VCaP (cell line): ENCODE results near the gene DCP1A.

Experiments
- H3K27ac ChIP-seq: fragments of 450-650 bp; 2 replicates; pipeline ENCODE4 v1.5.1; 2017
- TF ChIP-seq, protein P1 (sequence below): fragments of 450-650 bp; conservative IDR thresholded peaks from 2 replicates; pipeline ENCODE4 v1.5.1; 2017; ENCODE audit warnings: mild to moderate bottlenecking, moderate library complexity

Gene DCP1A

DNA sequence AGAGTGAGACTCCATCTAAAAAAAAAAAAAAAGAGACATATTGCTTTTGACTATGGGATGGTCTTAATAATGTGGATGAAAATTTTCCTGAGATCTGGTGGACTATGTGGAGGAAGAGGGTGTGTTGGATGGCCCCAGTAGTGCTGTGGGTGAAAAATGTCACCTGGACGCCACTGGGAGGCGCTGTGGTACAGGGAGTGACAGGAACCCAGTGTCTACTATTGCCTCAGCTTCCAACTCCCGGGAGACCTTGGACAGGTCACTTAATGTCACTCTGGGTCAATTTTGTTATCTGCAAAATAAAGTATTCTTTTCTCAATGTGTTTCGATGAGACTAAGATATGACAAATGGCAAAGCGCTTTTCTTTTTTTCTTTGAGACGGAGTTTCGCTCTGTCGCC lies 27.7 kb upstream of the DCP1A start:
- H3K27ac ChIP-seq = no peak overlapping the region
- TF ChIP-seq, protein P1, sequence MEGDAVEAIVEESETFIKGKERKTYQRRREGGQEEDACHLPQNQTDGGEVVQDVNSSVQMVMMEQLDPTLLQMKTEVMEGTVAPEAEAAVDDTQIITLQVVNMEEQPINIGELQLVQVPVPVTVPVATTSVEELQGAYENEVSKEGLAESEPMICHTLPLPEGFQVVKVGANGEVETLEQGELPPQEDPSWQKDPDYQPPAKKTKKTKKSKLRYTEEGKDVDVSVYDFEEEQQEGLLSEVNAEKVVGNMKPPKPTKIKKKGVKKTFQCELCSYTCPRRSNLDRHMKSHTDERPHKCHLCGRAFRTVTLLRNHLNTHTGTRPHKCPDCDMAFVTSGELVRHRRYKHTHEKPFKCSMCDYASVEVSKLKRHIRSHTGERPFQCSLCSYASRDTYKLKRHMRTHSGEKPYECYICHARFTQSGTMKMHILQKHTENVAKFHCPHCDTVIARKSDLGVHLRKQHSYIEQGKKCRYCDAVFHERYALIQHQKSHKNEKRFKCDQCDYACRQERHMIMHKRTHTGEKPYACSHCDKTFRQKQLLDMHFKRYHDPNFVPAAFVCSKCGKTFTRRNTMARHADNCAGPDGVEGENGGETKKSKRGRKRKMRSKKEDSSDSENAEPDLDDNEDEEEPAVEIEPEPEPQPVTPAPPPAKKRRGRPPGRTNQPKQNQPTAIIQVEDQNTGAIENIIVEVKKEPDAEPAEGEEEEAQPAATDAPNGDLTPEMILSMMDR = peak; percentile 94

DNA sequence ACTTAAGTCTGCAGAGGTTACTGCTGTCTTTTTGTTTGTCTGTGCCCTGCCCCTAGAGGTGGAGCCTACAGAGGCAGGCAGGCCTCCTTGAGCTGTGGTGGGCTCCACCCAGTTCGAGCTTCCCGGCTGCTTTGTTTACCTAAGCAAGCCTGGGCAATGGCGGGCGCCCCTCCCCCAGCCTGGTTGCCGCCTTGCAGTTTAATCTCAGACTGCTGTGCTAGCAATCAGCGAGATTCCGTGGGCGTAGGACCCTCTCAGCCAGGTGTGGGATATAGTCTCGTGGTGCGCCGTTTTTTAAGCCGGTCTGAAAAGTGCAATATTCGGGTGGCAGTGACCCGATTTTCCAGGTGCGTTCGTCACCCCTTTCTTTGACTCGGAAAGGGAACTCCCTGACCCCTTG lies 23.4 kb upstream of the DCP1A start:
- H3K27ac ChIP-seq = peak overlapping the region; percentile 29; the same call in 1 of the 2 replicates

DNA sequence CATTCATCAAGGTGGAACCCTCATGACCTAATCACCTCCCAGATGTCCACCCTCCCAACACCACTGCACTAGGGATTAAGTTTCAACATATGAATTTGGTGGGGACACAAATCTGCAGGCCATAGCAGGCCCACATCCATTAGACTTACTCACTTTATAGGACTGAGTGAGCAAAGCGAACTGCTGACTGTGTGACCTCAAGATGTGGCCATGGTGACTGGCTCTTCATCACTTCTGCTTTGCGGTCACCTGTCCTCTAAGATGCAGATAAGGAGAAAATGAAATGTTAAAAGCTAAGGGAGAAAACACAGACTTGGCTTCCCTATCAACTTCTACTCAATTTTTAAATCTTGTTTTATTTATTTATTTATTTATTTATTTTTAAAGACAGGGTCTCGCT lies 14.5 kb upstream of the DCP1A start:
- H3K27ac ChIP-seq = no peak overlapping the region
- TF ChIP-seq, protein P1 = no peak

DNA sequence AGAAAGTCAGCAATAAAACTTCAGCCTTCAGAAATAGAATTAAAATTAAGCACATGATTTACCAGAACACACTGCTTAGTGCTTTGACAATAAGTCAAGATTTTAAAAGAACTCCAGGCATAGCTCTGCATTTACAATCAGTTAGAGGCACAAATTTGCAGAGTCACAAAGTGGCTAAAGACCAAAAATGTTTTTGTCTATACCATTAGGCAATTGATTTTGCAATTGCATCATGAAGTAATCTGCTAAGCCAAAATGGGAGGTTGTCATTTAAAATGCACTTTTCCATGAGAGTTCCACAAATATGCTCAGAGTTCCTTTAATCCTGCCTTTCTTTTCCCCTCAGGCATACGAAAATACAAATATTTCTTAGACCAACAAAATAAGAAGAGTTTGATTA lies 10.1 kb upstream of the DCP1A start:
- TF ChIP-seq, protein P1 = no peak
- no peak overlapping the region for H3K27ac ChIP-seq

DNA sequence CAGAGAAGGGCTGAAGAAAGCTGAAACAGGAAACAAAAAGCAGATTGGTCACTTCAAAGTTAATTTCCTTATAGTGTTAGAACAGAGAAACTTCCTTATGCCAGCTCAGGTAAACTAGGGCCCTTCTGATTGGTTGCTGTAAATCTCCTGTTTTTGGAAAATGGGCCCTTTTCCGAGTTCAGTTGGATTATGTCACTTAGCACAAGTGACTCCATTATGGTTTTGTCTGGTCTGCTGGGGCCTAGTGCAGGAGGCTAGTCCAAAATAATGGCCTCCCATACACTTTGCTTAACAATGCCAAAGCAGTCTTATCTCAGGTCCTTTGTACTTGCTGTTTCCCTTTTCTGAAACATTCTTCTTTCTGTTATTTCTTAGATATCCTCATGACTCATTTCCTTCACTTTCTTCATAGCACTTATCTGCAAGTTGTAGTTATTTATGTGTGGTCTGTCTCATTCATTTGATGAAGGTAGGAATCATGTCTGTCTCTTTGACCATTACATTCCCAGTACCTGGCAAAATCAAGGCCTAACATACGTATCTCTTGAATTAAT lies 7.7 kb upstream of the DCP1A start:
- TF ChIP-seq, protein P1 = no peak

DNA sequence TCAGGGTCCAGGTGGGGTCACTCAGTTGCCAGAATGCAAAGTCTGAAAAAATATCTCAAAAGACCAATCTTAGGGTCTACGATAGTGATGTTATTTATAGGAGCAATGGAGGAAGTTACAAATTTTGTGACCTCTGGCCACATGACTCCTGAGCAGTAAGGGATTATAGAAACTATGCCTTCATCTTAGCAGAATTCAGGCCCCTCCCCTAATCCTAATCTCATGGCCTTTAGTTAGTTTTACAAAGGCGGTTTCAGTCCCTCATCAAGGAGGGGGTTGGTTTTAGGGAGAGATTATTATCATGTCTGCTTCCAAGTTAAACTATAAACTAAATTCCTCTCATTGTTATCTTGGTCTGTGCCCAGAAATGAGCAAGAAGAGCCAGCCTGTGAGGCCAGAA lies 5.9 kb upstream of the DCP1A start:
- TF ChIP-seq, protein P1 = no peak
- H3K27ac ChIP-seq = no peak overlapping the region

More for the DNA sequence above, 7.7 kb upstream of the DCP1A start:
- H3K27ac ChIP-seq = no peak overlapping the region

DNA sequence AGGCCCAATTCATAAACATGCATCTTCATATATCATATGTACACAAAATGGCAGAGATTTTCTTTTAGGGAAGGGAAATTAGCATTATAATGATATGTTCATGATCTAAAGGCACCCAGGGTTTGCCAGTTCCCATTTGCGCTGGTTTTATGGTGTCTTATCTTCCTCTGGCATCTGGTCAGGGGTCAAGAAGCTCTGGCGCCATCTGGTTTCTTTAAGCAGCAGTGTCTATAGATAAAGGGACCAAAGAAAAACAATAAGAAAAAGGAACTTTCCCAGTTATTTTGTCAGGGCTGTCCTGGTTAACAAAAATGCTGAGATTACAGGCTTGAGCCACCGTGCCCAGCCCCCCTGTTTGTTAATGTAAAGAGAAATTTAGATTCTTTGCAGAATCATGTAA lies 3.3 kb upstream of the DCP1A start:
- H3K27ac ChIP-seq = peak overlapping the region; percentile 39
- TF ChIP-seq, protein P1 = peak; percentile 69

DNA sequence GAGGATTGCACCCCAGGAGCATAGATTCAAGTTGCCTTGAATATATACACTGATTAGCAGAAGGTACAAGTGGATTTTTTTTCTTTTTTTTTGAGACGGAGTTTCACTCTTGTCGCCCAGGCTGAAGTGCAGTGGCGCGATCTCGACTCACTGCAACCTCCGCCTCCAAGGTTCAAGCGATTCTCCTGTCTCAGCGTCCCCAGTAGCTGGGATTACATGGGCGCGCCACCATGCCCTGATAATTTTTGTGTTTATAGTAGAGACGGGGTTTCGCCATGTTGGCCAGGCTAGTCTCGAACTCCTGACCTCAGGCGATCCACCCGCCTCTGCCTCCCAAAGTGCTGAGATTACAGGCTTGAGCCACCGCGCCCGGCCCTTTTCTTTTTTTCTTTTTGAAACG lies 775 bp upstream of the DCP1A start:
- peak overlapping the region; percentile 95 for H3K27ac ChIP-seq

DNA sequence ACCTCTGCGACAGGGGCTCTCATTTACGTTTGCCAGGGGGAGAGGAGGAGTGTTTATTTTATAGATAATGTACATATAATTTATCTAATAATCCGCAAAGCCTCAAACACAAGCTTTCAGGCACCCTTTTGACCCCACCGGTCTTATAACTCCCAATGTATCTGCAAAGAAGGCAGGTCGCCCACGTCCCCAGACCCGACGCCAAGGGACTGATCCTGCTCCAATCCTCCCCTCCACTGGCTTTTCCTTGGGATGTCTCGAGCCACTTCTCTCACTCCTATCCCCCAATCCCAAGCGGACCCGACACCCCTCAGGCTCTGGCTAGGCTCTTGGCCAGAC lies 452 bp downstream of the DCP1A start:
- TF ChIP-seq, protein P1 = no peak
- peak overlapping the region; percentile 95 for H3K27ac ChIP-seq
